ENCODE measurements around the gene MALRD1.

GRCh38 chr10:19071946-19072345, 23.3 kb downstream of the MALRD1 start:
- TF ChIP-seq CTCF (conservative IDR thresholded peaks at IDR 0.05 in 1 of 2, IDR thresholded peaks at IDR 0.05 in 1 of 2; ENCODE audit: low read depth in 1 of 2, low read length in 2 of 2) (no peak), EZH2 (IDR thresholded peaks at IDR 0.05; ENCODE audit: low read length, missing control alignments) (no peak)

All from fibroblast of lung (primary cell).